ENCODE measurements around the gene BTRC.

The BTRC gene

GRCh38 chr10:101481256-101481655 lies 127.3 kb downstream of the BTRC start:
- no peak for FAIRE-seq
- no peak for DNase-seq (ENCODE audit: insufficient read length, low spot score)
- TF ChIP-seq POLR2A (IDR thresholded peaks at IDR 0.05; ENCODE audit: low read depth, low read length): no peak

- DNase-seq (ENCODE audit: insufficient read length, low spot score) (no peak), FAIRE-seq (no peak)
- no peak for TF ChIP-seq POLR2A (IDR thresholded peaks at IDR 0.05; ENCODE audit: low read depth, low read length)
Measured at GRCh38 chr10:101482568-101482967, 128.6 kb downstream of the BTRC start.

- DNase-seq (ENCODE audit: insufficient read length, low spot score) (no peak), FAIRE-seq (no peak)
- TF ChIP-seq POLR2A (IDR thresholded peaks at IDR 0.05; ENCODE audit: low read depth, low read length): no peak
Measured at GRCh38 chr10:101484175-101484745, 130.3 kb downstream of the BTRC start.

GRCh38 chr10:101485207-101485606 lies 131.2 kb downstream of the BTRC start:
- FAIRE-seq (no peak), DNase-seq (ENCODE audit: insufficient read length, low spot score) (no peak)
- TF ChIP-seq POLR2A (IDR thresholded peaks at IDR 0.05; ENCODE audit: low read depth, low read length): no peak

- no peak for DNase-seq (ENCODE audit: insufficient read length, low spot score)
- no peak for FAIRE-seq
- TF ChIP-seq POLR2A (IDR thresholded peaks at IDR 0.05; ENCODE audit: low read depth, low read length): no peak
Measured at GRCh38 chr10:101485681-101486554, 132.0 kb downstream of the BTRC start.

- no peak for TF ChIP-seq POLR2A (IDR thresholded peaks at IDR 0.05; ENCODE audit: low read depth, low read length)
- DNase-seq (ENCODE audit: insufficient read length, low spot score) (no peak), FAIRE-seq (no peak)
Measured at GRCh38 chr10:101487399-101487798, 133.4 kb downstream of the BTRC start.

GRCh38 chr10:101489355-101489754 lies 135.4 kb downstream of the BTRC start:
- DNase-seq (ENCODE audit: insufficient read length, low spot score) (no peak), FAIRE-seq (peak; percentile 45)
- no peak for TF ChIP-seq POLR2A (IDR thresholded peaks at IDR 0.05; ENCODE audit: low read depth, low read length)

GRCh38 chr10:101490026-101490425 lies 136.1 kb downstream of the BTRC start:
- DNase-seq (ENCODE audit: insufficient read length, low spot score) (no peak), FAIRE-seq (no peak)
- no peak for TF ChIP-seq POLR2A (IDR thresholded peaks at IDR 0.05; ENCODE audit: low read depth, low read length)

- no peak for FAIRE-seq
- no peak for DNase-seq (ENCODE audit: insufficient read length, low spot score)
- no peak for TF ChIP-seq POLR2A (IDR thresholded peaks at IDR 0.05; ENCODE audit: low read depth, low read length)
Measured at GRCh38 chr10:101492205-101492604, 138.2 kb downstream of the BTRC start.

GRCh38 chr10:101492814-101493213 lies 138.8 kb downstream of the BTRC start:
- FAIRE-seq: no peak

GRCh38 chr10:101493249-101493648 lies 139.3 kb downstream of the BTRC start:
- no peak for TF ChIP-seq POLR2A (IDR thresholded peaks at IDR 0.05; ENCODE audit: low read depth, low read length)
- FAIRE-seq (no peak), DNase-seq (ENCODE audit: insufficient read length, low spot score) (no peak)

More at GRCh38 chr10:101492814-101493213, 138.8 kb downstream of the BTRC start:
- TF ChIP-seq POLR2A (IDR thresholded peaks at IDR 0.05; ENCODE audit: low read depth, low read length): no peak
- no peak for DNase-seq (ENCODE audit: insufficient read length, low spot score)

GRCh38 chr10:101493782-101494281 lies 139.9 kb downstream of the BTRC start:
- TF ChIP-seq POLR2A (IDR thresholded peaks at IDR 0.05; ENCODE audit: low read depth, low read length): no peak
- peak; percentile 55 for FAIRE-seq
- no peak for DNase-seq (ENCODE audit: insufficient read length, low spot score)

GRCh38 chr10:101494650-101495049 lies 140.7 kb downstream of the BTRC start:
- no peak for TF ChIP-seq POLR2A (IDR thresholded peaks at IDR 0.05; ENCODE audit: low read depth, low read length)
- no peak for FAIRE-seq

GRCh38 chr10:101495324-101495925 lies 141.5 kb downstream of the BTRC start:
- FAIRE-seq (no peak), DNase-seq (ENCODE audit: insufficient read length, low spot score) (no peak)
- TF ChIP-seq POLR2A (IDR thresholded peaks at IDR 0.05; ENCODE audit: low read depth, low read length): no peak

More at GRCh38 chr10:101494650-101495049, 140.7 kb downstream of the BTRC start:
- DNase-seq (ENCODE audit: insufficient read length, low spot score): no peak

Measured in H54 (cell line).